Chondrocyte (in vitro differentiated cells): Measurements from ENCODE around the gene PLVAP. TPM values are rescaled to one million over a fixed set of nuclear protein-coding genes. Genes with fewer than 3 reads are reported as not detected.
A peak's percentile ranks its signal among the peaks of the same experiment; 100 is the strongest.

Source experiments
- DNase-seq: peaks from one replicate; pipeline ENCODE4 v3.0.0; 2021; ENCODE audit warnings: mixed read lengths, low spot score
- H3K27ac Mint-ChIP-seq: one replicate; pipeline ENCODE4 v1.8.0; 2021; ENCODE audit warnings: mild to moderate bottlenecking, moderate library complexity, mixed read lengths; ENCODE audit not compliant: unreplicated experiment
- H3K27me3 Mint-ChIP-seq: 2 replicates; pipeline ENCODE4 v1.8.0; 2021; ENCODE audit warnings: low read depth, mixed read lengths
- H3K36me3 Mint-ChIP-seq: 2 replicates; pipeline ENCODE4 v1.8.0; 2021; ENCODE audit warnings: low read depth, mixed read lengths
- H3K4me1 Mint-ChIP-seq: 2 replicates; pipeline ENCODE4 v1.8.0; 2021; ENCODE audit warnings: low read depth, mild to moderate bottlenecking, mixed read lengths
- H3K4me3 Mint-ChIP-seq: one replicate; pipeline ENCODE4 v1.8.0; 2021; ENCODE audit warnings: mild to moderate bottlenecking, moderate library complexity, mixed read lengths; ENCODE audit not compliant: unreplicated experiment
- H3K9me3 Mint-ChIP-seq: 2 replicates; pipeline ENCODE4 v1.8.0; 2021; ENCODE audit warnings: low read depth, mixed read lengths
- CTCF ChIP-seq: fragments of 200-600 bp; sonication (generic); IDR thresholded peaks from 2 replicates; pipeline ENCODE4 v1.5.0; 2021; ENCODE audit warnings: antibody characterized with exemption, mild to moderate bottlenecking, moderate library complexity
- total RNA-seq: library from RNA; stranded (reverse); gene quantifications from 3 replicates; pipeline ENCODE4 v1.2.1, GENCODE V29; 2021

PLVAP gene
- total RNA-seq, 1 donor from 2014 or later: 0.22 TPM

- no peak overlapping the region for H3K27ac Mint-ChIP-seq
- DNase-seq: no peak
Measured at GRCh38 chr19:17327654-17328516, 49.3 kb downstream of the PLVAP start.

GRCh38 chr19:17327068-17327653 lies 50.0 kb downstream of the PLVAP start:
- Mint-ChIP-seq H3K4me1 (peaks cover 10% of the 10 kb centered on the region), H3K4me3 (no peak overlapping the region), H3K36me3 (peaks cover 9% of the 10 kb centered on the region), H3K27me3 (no peaks in the 10 kb centered on the region), H3K27ac (no peak overlapping the region), H3K9me3 (no peaks in the 10 kb centered on the region)
- no peak for TF ChIP-seq CTCF
- no peak for DNase-seq

More at GRCh38 chr19:17327654-17328516, 49.3 kb downstream of the PLVAP start:
- TF ChIP-seq CTCF: peak; percentile 35
- Mint-ChIP-seq H3K4me3 (no peak overlapping the region), H3K27me3 (no peaks in the 10 kb centered on the region), H3K36me3 (peaks cover 8% of the 10 kb centered on the region), H3K9me3 (no peaks in the 10 kb centered on the region), H3K4me1 (peaks cover 5% of the 10 kb centered on the region)

GRCh38 chr19:17326595-17326966 lies 50.6 kb downstream of the PLVAP start:
- no peak overlapping the region for H3K4me3 Mint-ChIP-seq
- peaks cover 10% of the 10 kb centered on the region for H3K4me1 Mint-ChIP-seq
- no peaks in the 10 kb centered on the region for H3K9me3 Mint-ChIP-seq
- H3K27me3 Mint-ChIP-seq: no peaks in the 10 kb centered on the region
- TF ChIP-seq CTCF: no peak
- H3K36me3 Mint-ChIP-seq: peaks cover 9% of the 10 kb centered on the region
- DNase-seq: no peak
- no peak overlapping the region for H3K27ac Mint-ChIP-seq

- no peak overlapping the region for H3K4me3 Mint-ChIP-seq
Measured at GRCh38 chr19:17325881-17326594, 51.1 kb downstream of the PLVAP start.

More at GRCh38 chr19:17325881-17326594, 51.1 kb downstream of the PLVAP start:
- DNase-seq: no peak
- Mint-ChIP-seq H3K36me3 (peaks cover 9% of the 10 kb centered on the region), H3K27me3 (no peaks in the 10 kb centered on the region), H3K27ac (no peak overlapping the region), H3K9me3 (no peaks in the 10 kb centered on the region), H3K4me1 (peaks cover 10% of the 10 kb centered on the region)
- no peak for TF ChIP-seq CTCF
